ENCODE results near the gene CACNB3. TPM values are rescaled to one million over a fixed set of nuclear protein-coding genes. Genes with fewer than 3 reads are reported as not detected.

The CACNB3 gene
- total RNA-seq, 2 donors from 2014 or later: 40.6 to 59.9 TPM

DNA sequence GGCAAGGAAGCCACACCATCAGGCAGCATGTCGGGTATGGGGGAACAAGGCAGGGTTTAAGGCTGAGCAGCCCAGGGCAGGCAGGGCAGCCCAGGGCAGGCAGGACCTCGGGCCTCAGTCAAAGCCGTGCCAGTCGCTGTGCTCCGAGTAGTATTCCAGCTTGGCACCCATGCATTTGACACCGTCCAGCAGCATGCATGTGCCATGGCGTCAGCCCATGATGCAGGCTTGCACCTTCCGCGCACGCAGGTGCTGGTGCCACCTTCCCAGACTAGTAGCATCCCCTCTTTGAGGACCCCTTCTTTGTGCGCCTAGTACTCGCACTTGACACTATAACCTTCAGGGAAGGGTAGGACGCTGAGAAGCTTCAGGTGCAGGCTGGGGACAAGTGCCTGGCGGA lies 17.8 kb upstream of the CACNB3 start:
- Histone ChIP-seq H3K36me3 (ENCODE audit: control insufficient read depth, insufficient read depth, low read length) (no peaks in the 10 kb centered on the region), H3K9ac (ENCODE audit: extremely low read depth, low read length, poor library complexity, severe bottlenecking) (no peak overlapping the region), H3K4me3 (ENCODE audit: low read length) (no peak overlapping the region), H3K9me3 (ENCODE audit: control insufficient read depth, low read length) (no peaks in the 10 kb centered on the region), H3K27me3 (ENCODE audit: control insufficient read depth, insufficient read depth, low read length, poor library complexity, severe bottlenecking) (no peaks in the 10 kb centered on the region), H3K27ac (ENCODE audit: low read depth, low read length) (no peak overlapping the region), H3K4me1 (ENCODE audit: control insufficient read depth, insufficient read depth, low read length) (no peaks in the 10 kb centered on the region)
- H3K27me3 Mint-ChIP-seq (ENCODE audit: insufficient read depth): peaks cover 7% of the 10 kb centered on the region
- WGBS, 2 experiments (ENCODE audit: insufficient coverage in 1 of 2, insufficient read length in 1 of 2): 94% methylated on average over 13 to 14 of the region's 14 CpGs
- H3K27ac Mint-ChIP-seq: no peak overlapping the region
- TF ChIP-seq, protein P1, sequence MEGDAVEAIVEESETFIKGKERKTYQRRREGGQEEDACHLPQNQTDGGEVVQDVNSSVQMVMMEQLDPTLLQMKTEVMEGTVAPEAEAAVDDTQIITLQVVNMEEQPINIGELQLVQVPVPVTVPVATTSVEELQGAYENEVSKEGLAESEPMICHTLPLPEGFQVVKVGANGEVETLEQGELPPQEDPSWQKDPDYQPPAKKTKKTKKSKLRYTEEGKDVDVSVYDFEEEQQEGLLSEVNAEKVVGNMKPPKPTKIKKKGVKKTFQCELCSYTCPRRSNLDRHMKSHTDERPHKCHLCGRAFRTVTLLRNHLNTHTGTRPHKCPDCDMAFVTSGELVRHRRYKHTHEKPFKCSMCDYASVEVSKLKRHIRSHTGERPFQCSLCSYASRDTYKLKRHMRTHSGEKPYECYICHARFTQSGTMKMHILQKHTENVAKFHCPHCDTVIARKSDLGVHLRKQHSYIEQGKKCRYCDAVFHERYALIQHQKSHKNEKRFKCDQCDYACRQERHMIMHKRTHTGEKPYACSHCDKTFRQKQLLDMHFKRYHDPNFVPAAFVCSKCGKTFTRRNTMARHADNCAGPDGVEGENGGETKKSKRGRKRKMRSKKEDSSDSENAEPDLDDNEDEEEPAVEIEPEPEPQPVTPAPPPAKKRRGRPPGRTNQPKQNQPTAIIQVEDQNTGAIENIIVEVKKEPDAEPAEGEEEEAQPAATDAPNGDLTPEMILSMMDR (conservative IDR thresholded peaks at IDR 0.05): no peak
- peaks cover 8% of the 10 kb centered on the region for H3K4me1 Mint-ChIP-seq
- no peaks in the 10 kb centered on the region for H3K36me3 Mint-ChIP-seq (ENCODE audit: low read depth)
- H3K9me3 Mint-ChIP-seq: no peaks in the 10 kb centered on the region
- DNase-seq: no peak
- no peak overlapping the region for H3K4me3 Mint-ChIP-seq

DNA sequence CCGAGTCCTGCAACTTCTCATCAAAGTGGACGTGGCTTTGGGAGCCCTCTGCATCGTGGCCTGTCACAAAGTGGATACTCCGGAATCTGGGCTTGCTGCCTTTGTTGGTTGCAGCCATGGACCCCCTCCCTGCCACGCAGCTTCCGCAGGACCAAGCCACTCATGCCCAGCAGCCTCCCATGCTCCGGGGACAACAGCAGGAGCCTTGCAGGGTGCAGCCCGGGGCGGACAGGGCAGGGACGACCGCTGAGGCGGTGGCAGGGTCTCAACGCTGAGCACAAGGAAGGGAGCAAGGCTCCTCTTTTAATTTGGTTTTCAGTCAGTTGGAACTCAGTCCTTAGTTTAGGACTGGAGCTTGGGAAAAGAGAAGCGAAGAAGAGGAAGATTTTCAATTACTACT lies 17.3 kb upstream of the CACNB3 start:
- H3K4me1 ChIP-seq (ENCODE audit: control insufficient read depth, insufficient read depth, low read length): no peaks in the 10 kb centered on the region
- Mint-ChIP-seq H3K27me3 (ENCODE audit: insufficient read depth) (peaks cover 8% of the 10 kb centered on the region), H3K27ac (no peak overlapping the region), H3K4me3 (no peak overlapping the region), H3K36me3 (ENCODE audit: low read depth) (no peaks in the 10 kb centered on the region), H3K9me3 (no peaks in the 10 kb centered on the region), H3K4me1 (peaks cover 5% of the 10 kb centered on the region)
- 89 to 93% methylated on average over 11 to 14 of the region's 14 CpGs for WGBS, 2 experiments (ENCODE audit: insufficient coverage in 1 of 2, insufficient read length in 1 of 2)
- H3K27ac ChIP-seq (ENCODE audit: low read depth, low read length): no peak overlapping the region
- TF ChIP-seq, protein P1 (conservative IDR thresholded peaks at IDR 0.05): no peak
- no peaks in the 10 kb centered on the region for H3K36me3 ChIP-seq (ENCODE audit: control insufficient read depth, insufficient read depth, low read length)
- no peak overlapping the region for H3K9ac ChIP-seq (ENCODE audit: extremely low read depth, low read length, poor library complexity, severe bottlenecking)
- H3K4me3 ChIP-seq (ENCODE audit: low read length): no peak overlapping the region
- no peaks in the 10 kb centered on the region for H3K9me3 ChIP-seq (ENCODE audit: control insufficient read depth, low read length)
- H3K27me3 ChIP-seq (ENCODE audit: control insufficient read depth, insufficient read depth, low read length, poor library complexity, severe bottlenecking): no peaks in the 10 kb centered on the region
- no peak for DNase-seq

DNA sequence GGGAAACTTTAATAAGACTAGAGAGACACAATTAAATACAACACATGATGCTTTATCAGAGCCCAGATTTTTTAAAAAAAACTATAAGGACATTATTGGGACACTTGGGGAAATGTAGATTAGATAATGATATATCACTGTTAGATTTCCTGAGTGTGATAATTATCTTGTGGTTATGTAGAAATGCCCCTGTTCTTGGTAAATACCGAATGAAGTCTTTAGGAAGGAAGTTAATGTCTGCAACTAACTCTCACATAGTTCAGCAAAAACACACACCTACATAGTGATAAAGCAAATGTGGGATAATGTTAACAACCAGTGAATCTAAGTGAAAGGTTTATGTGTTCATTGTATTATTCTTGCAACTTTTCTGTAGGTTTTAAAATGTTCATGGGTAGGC lies 14.6 kb upstream of the CACNB3 start:
- Histone ChIP-seq H3K36me3 (ENCODE audit: control insufficient read depth, insufficient read depth, low read length) (no peaks in the 10 kb centered on the region), H3K27me3 (ENCODE audit: control insufficient read depth, insufficient read depth, low read length, poor library complexity, severe bottlenecking) (no peaks in the 10 kb centered on the region), H3K27ac (ENCODE audit: low read depth, low read length) (no peak overlapping the region), H3K4me1 (ENCODE audit: control insufficient read depth, insufficient read depth, low read length) (no peaks in the 10 kb centered on the region), H3K4me3 (ENCODE audit: low read length) (no peak overlapping the region), H3K9me3 (ENCODE audit: control insufficient read depth, low read length) (no peaks in the 10 kb centered on the region), H3K9ac (ENCODE audit: extremely low read depth, low read length, poor library complexity, severe bottlenecking) (no peak overlapping the region)
- Mint-ChIP-seq H3K4me3 (no peak overlapping the region), H3K36me3 (ENCODE audit: low read depth) (no peaks in the 10 kb centered on the region), H3K27ac (no peak overlapping the region), H3K4me1 (peaks cover 2% of the 10 kb centered on the region), H3K9me3 (no peaks in the 10 kb centered on the region), H3K27me3 (ENCODE audit: insufficient read depth) (peaks cover 6% of the 10 kb centered on the region)
- no CpG with 5 or more reads among the region's 1 CpG for WGBS, 2 experiments (ENCODE audit: insufficient coverage in 1 of 2, insufficient read length in 1 of 2)
- no peak for DNase-seq
- TF ChIP-seq, protein P1 (conservative IDR thresholded peaks at IDR 0.05): no peak
